Measurements from ENCODE around the gene ZNF407. TPM values are rescaled to one million over a fixed set of nuclear protein-coding genes. Genes with fewer than 3 reads are reported as not detected.

Gene ZNF407
- total RNA-seq, 2 donors from 2014 or later: 13.4 to 14.1 TPM

GRCh38 chr18:74933930-74934329, 336.3 kb downstream of the ZNF407 start:
- intact Hi-C loops (cut with DNase I): no loop called here
- DNase-seq (ENCODE audit: low spot score): no peak

GRCh38 chr18:74935434-74935833, 337.8 kb downstream of the ZNF407 start:
- intact Hi-C loops (cut with DNase I): no loop called here
- DNase-seq (ENCODE audit: low spot score): no peak

GRCh38 chr18:74936343-74936742, 338.7 kb downstream of the ZNF407 start:
- intact Hi-C loops (cut with DNase I): no loop called here
- DNase-seq (ENCODE audit: low spot score): no peak

GRCh38 chr18:74937291-74937690, 339.6 kb downstream of the ZNF407 start:
- intact Hi-C loops (cut with DNase I): no loop called here
- DNase-seq (ENCODE audit: low spot score): no peak

GRCh38 chr18:74940856-74941255, 343.2 kb downstream of the ZNF407 start:
- intact Hi-C loops (cut with DNase I): no loop called here
- no peak for DNase-seq (ENCODE audit: low spot score)

- intact Hi-C loops (cut with DNase I): no loop called here
- no peak for DNase-seq (ENCODE audit: low spot score)
These were observed 344.7 kb downstream of the ZNF407 start for GRCh38 chr18:74942319-74942910.

- intact Hi-C loops (cut with DNase I): no loop called here
These were observed 347.0 kb downstream of the ZNF407 start for GRCh38 chr18:74944676-74945075.

GRCh38 chr18:74945774-74946545, 348.3 kb downstream of the ZNF407 start:
- intact Hi-C loops (cut with DNase I): no loop called here
- no peak for DNase-seq (ENCODE audit: low spot score)

More at GRCh38 chr18:74944676-74945075, 347.0 kb downstream of the ZNF407 start:
- no peak for DNase-seq (ENCODE audit: low spot score)

GRCh38 chr18:74946646-74947375, 349.1 kb downstream of the ZNF407 start:
- no peak for DNase-seq (ENCODE audit: low spot score)
- intact Hi-C loops (cut with DNase I): no loop called here

GRCh38 chr18:74947417-74947816, 349.7 kb downstream of the ZNF407 start:
- DNase-seq (ENCODE audit: low spot score): no peak
- intact Hi-C loops (cut with DNase I): no loop called here

GRCh38 chr18:74947875-74948274, 350.2 kb downstream of the ZNF407 start:
- intact Hi-C loops (cut with DNase I): no loop called here
- DNase-seq (ENCODE audit: low spot score): no peak

- intact Hi-C loops (cut with DNase I): no loop called here
- DNase-seq (ENCODE audit: low spot score): no peak
These were observed 351.9 kb downstream of the ZNF407 start for GRCh38 chr18:74949611-74950010.

- intact Hi-C loops (cut with DNase I): no loop called here
- DNase-seq (ENCODE audit: low spot score): no peak
These were observed 352.8 kb downstream of the ZNF407 start for GRCh38 chr18:74950479-74950878.

GRCh38 chr18:74951165-74951760, 353.6 kb downstream of the ZNF407 start:
- intact Hi-C loops (cut with DNase I): no loop called here
- no peak for DNase-seq (ENCODE audit: low spot score)

- no peak for DNase-seq (ENCODE audit: low spot score)
These were observed 360.0 kb downstream of the ZNF407 start for GRCh38 chr18:74957588-74958224.

GRCh38 chr18:74959216-74959615, 361.5 kb downstream of the ZNF407 start:
- DNase-seq (ENCODE audit: low spot score): no peak
- intact Hi-C loops (cut with DNase I): no loop called here

More at GRCh38 chr18:74957588-74958224, 360.0 kb downstream of the ZNF407 start:
- intact Hi-C loops (cut with DNase I): no loop called here

- intact Hi-C loops (cut with DNase I): no loop called here
- DNase-seq (ENCODE audit: low spot score): no peak
These were observed 363.9 kb downstream of the ZNF407 start for GRCh38 chr18:74961596-74961995.

GRCh38 chr18:74963820-74964446, 366.3 kb downstream of the ZNF407 start:
- DNase-seq (ENCODE audit: low spot score): no peak
- intact Hi-C loops (cut with DNase I): no loop called here

- intact Hi-C loops (cut with DNase I): no loop called here
- no peak for DNase-seq (ENCODE audit: low spot score)
These were observed 368.0 kb downstream of the ZNF407 start for GRCh38 chr18:74965682-74966081.

Measured in posterior vena cava (tissue), 2 donors.